Measurements from ENCODE around the gene C17orf75. TPM values are rescaled to one million over a fixed set of nuclear protein-coding genes. Genes with fewer than 3 reads are reported as not detected.
"Not testable (repeated sequence)": the region's sequence is repeated elsewhere in the genome, so short reads cannot be mapped to it uniquely, and the experiment has no call there.

The C17orf75 gene
- total and polyA plus RNA-seq, 12 donors, result 9.6 to 36.5 (median 19.8) TPM

DNA sequence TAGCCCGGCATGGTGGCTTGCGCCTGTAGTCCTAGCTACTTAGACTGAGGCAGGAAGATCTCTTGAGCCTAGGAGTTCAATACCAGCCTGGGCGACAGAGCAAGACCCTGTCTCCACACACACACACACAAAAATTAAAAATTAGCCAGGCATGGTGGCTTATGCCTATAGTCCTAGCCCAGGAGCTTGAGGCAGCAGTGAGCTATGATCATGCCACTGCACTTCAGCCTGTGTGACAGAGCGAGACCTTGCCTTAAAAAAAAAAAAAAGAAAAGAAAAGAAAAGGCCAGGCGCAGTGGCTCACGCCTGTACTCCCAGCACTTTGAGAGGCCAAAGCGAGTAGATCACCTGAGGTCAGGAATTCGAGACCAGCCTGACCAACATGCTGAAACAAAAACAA, 23.9 kb downstream of the C17orf75 start:
- H3K9me3 ChIP-seq (replicated peaks in 1 of 3), result no peaks in the 10 kb centered on the region
- no peak for DNase-seq
- no peak overlapping the region for H3K4me3 ChIP-seq
- WGBS, 4 donors, result 92 to 95% (median 93%) methylated on average over 8 of the region's 8 CpGs
- TF ChIP-seq, protein P1, sequence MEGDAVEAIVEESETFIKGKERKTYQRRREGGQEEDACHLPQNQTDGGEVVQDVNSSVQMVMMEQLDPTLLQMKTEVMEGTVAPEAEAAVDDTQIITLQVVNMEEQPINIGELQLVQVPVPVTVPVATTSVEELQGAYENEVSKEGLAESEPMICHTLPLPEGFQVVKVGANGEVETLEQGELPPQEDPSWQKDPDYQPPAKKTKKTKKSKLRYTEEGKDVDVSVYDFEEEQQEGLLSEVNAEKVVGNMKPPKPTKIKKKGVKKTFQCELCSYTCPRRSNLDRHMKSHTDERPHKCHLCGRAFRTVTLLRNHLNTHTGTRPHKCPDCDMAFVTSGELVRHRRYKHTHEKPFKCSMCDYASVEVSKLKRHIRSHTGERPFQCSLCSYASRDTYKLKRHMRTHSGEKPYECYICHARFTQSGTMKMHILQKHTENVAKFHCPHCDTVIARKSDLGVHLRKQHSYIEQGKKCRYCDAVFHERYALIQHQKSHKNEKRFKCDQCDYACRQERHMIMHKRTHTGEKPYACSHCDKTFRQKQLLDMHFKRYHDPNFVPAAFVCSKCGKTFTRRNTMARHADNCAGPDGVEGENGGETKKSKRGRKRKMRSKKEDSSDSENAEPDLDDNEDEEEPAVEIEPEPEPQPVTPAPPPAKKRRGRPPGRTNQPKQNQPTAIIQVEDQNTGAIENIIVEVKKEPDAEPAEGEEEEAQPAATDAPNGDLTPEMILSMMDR (IDR thresholded peaks at IDR 0.05), result no peak
- TF ChIP-seq POLR2A (IDR thresholded peaks at IDR 0.05), result no peak
- intact Hi-C loops (cut with DNase I), result loop anchor here in 1 of 2 donors (2.0 kb wide), 1 partner anchor 65 kb away; no protein-coding TSS in a partner anchor
- H3K27me3 ChIP-seq, result no peaks in the 10 kb centered on the region
- no peaks in the 10 kb centered on the region for H3K36me3 ChIP-seq (replicated peaks in 1 of 2)
- H3K27ac ChIP-seq, result no peak overlapping the region
- H3K4me1 ChIP-seq (replicated peaks in 1 of 2), result no peaks in the 10 kb centered on the region

DNA sequence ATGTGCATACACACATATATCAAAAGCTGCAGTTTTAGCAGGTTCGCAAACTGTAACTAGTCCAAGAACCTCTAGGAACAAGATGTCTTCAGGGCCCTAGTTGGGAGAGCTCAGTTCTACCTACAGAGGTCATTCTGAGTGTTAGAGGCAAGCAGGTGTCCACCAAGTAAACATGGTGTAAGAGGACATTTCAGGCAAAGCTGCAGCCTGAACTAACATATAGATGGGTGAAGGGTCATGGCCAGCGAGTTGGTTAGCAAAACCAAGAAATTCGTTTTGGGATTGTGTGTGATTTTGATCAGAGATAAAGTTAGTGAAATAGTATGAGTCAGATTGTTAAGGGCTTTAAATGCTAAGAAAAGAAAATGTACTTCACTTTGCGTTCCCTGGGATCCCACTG, 24.6 kb downstream of the C17orf75 start:
- Histone ChIP-seq H3K4me1 (replicated peaks in 1 of 2) (no peaks in the 10 kb centered on the region), H3K27ac (no peak overlapping the region), H3K4me3 (no peak overlapping the region), H3K27me3 (no peaks in the 10 kb centered on the region), H3K9me3 (replicated peaks in 1 of 3) (no peaks in the 10 kb centered on the region), H3K36me3 (replicated peaks in 1 of 2) (no peaks in the 10 kb centered on the region)
- DNase-seq, result no peak
- intact Hi-C loops (cut with DNase I), result no loop called here
- TF ChIP-seq, protein P1 (IDR thresholded peaks at IDR 0.05), result no peak
- no peak for TF ChIP-seq POLR2A (IDR thresholded peaks at IDR 0.05)
- 76 to 79% (median 78%) methylated on average over 4 of the region's 4 CpGs for WGBS, 4 donors

DNA sequence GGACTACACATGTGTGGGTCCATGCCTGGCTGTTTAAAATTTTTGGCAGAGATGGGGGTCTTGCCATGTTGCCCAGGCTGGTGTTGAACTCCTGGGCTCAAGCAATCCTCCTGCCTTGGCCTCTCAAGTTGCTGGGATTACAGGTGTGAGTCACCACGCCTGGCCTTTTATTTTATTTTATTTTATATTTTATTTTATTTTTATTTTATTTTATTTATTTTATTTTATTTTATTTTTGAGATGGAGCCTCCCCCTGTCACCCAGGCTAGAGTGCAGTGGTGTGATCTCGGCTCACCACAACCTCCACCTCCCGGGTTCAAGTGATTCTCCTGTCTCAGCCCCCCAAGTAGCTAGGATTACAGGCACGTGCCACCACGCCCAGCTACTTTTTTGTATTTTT, 25.3 kb downstream of the C17orf75 start:
- 94 to 96% (median 95%) methylated on average over 5 of the region's 5 CpGs for WGBS, 4 donors
- H3K27ac ChIP-seq; DNase-seq; H3K4me1 ChIP-seq (replicated peaks in 1 of 2); H3K36me3 ChIP-seq (replicated peaks in 1 of 2); intact Hi-C loops (cut with DNase I); H3K9me3 ChIP-seq (replicated peaks in 1 of 3); H3K27me3 ChIP-seq; H3K4me3 ChIP-seq: not testable (repeated sequence)

DNA sequence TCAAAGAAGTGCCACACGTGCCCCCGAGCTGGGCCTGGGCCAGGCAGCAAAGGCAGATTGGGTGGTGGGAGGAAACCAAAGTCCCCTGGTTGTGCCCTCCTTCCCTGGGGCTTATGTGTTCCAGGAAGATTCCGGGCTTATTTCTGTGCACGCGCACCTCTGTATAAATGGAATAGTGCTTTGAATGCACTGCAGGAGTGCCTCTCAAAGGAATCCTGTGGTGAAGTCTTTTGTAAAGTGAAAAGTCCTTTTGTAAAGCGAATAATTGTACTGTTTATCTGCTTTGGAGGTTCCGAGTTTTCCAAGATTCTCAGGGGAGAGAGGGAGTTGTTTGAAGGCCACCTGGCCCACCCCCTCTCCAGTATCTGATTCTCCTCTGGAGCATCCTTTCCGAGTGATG, 26.8 kb downstream of the C17orf75 start:
- Histone ChIP-seq H3K27ac (no peak overlapping the region), H3K4me3 (no peak overlapping the region), H3K9me3 (replicated peaks in 1 of 3) (no peaks in the 10 kb centered on the region), H3K36me3 (replicated peaks in 1 of 2) (no peaks in the 10 kb centered on the region), H3K4me1 (replicated peaks in 1 of 2) (no peaks in the 10 kb centered on the region), H3K27me3 (no peaks in the 10 kb centered on the region)
- TF ChIP-seq POLR2A (IDR thresholded peaks at IDR 0.05), result no peak
- TF ChIP-seq, protein P1 (IDR thresholded peaks at IDR 0.05), result no peak
- DNase-seq, result no peak
- intact Hi-C loops (cut with DNase I), result no loop called here
- 92 to 93% (median 92%) methylated on average over 8 of the region's 8 CpGs for WGBS, 4 donors

DNA sequence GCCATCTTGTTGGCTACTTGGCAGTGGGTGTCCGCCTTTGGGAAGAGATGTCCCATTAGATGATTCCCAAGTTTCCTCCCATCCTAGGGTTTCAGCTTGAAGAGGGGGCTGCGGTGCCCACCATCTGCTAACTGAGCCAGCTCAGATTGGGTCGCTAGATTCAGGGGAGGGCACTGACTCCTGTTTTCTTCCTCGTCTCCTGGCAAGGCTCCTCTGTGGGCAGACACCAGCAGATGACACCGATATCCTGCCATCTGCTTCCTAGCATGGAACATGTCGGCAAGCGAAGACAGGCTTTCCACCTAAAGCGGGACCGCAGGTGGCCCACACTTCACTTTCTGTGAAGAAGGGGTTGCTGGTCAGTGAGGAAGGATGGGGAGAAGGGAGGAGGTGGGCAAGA, 27.3 kb downstream of the C17orf75 start:
- TF ChIP-seq POLR2A (IDR thresholded peaks at IDR 0.05), result no peak
- TF ChIP-seq, protein P1 (IDR thresholded peaks at IDR 0.05), result no peak
- H3K27ac ChIP-seq, result no peak overlapping the region
- H3K27me3 ChIP-seq, result no peaks in the 10 kb centered on the region
- 85 to 88% (median 86%) methylated on average over 9 of the region's 9 CpGs for WGBS, 4 donors
- DNase-seq, result no peak
- intact Hi-C loops (cut with DNase I), result no loop called here
- no peaks in the 10 kb centered on the region for H3K4me1 ChIP-seq (replicated peaks in 1 of 2)
- no peaks in the 10 kb centered on the region for H3K9me3 ChIP-seq (replicated peaks in 1 of 3)
- no peak overlapping the region for H3K4me3 ChIP-seq
- H3K36me3 ChIP-seq (replicated peaks in 1 of 2), result no peaks in the 10 kb centered on the region
